ENCODE data around the gene PUS10. TPM values are rescaled to one million over a fixed set of nuclear protein-coding genes. Genes with fewer than 3 reads are reported as not detected.

The PUS10 gene, protein sequence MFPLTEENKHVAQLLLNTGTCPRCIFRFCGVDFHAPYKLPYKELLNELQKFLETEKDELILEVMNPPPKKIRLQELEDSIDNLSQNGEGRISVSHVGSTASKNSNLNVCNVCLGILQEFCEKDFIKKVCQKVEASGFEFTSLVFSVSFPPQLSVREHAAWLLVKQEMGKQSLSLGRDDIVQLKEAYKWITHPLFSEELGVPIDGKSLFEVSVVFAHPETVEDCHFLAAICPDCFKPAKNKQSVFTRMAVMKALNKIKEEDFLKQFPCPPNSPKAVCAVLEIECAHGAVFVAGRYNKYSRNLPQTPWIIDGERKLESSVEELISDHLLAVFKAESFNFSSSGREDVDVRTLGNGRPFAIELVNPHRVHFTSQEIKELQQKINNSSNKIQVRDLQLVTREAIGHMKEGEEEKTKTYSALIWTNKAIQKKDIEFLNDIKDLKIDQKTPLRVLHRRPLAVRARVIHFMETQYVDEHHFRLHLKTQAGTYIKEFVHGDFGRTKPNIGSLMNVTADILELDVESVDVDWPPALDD
- polyA plus RNA-seq (2011; rRNA removed), result 4.1 and 8.0 TPM in 2 replicates
- 2.7 and 3.4 TPM in 2 replicates for polyA minus RNA-seq (2011; rRNA and poly(A)+ RNA removed)

DNA sequence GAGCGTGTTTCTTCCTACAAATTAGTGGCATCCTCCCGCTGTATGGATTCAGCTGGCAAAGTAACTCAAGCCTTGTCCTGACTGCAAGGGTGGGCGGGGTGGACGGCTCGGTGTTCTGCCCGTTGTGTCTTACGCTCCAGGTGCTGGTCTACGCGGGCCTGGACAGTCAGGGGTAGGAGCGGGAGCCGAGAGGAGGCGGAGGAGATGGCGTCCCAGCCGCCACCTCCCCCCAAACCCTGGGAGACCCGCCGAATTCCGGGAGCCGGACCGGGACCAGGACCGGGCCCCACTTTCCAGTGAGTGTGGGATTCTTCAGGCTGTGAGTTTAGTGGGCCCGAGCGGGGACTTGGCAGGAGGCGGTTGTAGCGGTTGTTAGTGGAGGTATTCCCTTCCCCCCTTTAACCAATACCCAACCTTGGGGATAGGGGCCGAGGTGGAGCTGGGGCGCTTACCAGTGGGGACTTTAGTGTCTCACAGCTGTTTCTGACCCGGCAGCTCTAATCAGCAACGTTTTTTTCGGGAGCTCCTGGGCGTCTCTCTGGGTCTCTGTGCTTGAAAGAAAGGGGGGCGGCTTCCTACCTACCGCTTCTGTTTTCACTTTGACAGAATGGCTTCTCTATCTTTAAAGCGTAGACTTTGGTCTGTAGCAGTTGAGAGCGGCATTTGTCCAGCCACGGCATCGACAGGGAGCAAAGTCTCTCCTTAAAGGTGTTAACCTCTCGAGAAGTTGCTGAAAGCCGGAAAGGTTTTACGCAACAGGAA lies at the start of gene PUS10, which contains the start of gene PEX13:
PUS10 (minus strand) TSS at position 700 of the 762 bp plus-strand sequence. CDS start 6,365 bp downstream, outside the sequence.
PEX13 (plus strand) TSS at position 165 of the 762 bp plus-strand sequence; CDS start at position 205, 40 bp downstream.
- DNase-seq (ENCODE audit: low read depth), result no peak
- H3K27me3 ChIP-seq (ENCODE audit: control insufficient read depth, insufficient read depth, low read length), result no peaks in the 10 kb centered on the region
- ChIA-PET POLR2A (no interaction called here), CTCF (interaction anchor here (0.7 kb wide), 1 partner anchor 230 kb away, joined by 3 read pairs; no protein-coding TSS in a partner anchor)
- TF ChIP-seq, protein P1, sequence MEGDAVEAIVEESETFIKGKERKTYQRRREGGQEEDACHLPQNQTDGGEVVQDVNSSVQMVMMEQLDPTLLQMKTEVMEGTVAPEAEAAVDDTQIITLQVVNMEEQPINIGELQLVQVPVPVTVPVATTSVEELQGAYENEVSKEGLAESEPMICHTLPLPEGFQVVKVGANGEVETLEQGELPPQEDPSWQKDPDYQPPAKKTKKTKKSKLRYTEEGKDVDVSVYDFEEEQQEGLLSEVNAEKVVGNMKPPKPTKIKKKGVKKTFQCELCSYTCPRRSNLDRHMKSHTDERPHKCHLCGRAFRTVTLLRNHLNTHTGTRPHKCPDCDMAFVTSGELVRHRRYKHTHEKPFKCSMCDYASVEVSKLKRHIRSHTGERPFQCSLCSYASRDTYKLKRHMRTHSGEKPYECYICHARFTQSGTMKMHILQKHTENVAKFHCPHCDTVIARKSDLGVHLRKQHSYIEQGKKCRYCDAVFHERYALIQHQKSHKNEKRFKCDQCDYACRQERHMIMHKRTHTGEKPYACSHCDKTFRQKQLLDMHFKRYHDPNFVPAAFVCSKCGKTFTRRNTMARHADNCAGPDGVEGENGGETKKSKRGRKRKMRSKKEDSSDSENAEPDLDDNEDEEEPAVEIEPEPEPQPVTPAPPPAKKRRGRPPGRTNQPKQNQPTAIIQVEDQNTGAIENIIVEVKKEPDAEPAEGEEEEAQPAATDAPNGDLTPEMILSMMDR (IDR thresholded peaks at IDR 0.05; ENCODE audit: insufficient read depth, low read depth, low read length), result no peak
- peak within 1 kb of the TSS; percentile 50 for H3K4me3 ChIP-seq (ENCODE audit: low read depth, low read length)
- 0 out of 2 replicates have a peak, but pooled peaks cover 3% of the 10 kb centered on the region for H3K36me3 ChIP-seq (ENCODE audit: control insufficient read depth, insufficient read depth, low read length)

DNA sequence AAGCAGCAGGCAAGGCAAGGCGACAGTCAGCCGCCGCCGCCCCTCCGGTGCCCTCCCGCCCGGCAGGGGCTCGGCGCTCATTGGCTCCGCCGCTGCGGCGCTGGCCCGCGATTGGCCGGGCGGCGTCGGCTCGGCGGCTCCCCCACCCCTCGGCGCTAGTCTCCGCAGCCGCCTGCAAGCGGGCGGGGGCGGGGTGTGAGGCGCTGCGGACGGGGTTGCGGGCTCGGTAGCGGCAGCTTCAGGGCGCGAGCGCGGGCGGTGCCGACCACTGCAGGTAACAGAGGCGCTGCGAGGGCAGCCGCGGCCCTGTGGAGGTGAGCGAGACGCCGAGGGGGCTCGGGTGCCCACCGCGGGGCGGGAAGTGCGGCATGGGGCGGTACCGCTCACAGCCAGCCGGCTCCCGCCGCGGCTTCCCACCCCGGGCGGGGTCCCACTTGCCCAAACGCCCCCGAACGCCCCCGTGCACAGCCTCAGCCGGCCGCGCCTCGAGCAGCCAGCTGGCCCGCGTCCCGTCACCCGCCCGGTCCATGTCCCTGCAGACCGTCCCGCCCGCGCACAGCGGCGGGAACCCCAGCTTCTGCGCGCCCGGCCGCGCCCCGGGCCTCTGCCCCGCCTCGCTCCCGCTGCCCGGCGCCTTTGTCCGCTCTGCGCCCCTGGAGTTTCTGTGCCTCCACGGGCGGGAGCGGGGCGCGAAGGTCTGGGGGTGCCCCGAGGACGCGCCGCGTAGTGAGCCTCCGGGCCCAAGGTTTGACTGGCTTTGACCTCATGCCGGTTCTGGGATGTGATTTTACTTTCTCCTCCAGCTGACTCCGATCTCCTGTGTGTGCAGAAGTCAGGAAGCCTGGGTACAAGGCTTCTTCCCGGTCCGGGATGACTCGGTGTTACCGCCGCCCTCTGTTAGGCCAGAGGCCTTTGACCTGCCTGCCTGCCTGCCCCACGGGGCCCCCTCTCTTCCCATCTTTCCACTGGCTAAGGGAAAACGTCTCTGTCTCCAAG lies 48.0 kb upstream of the PUS10 start, which contains the start of gene SANBR:
SANBR (plus strand) TSS at position 158 of the 996 bp plus-strand sequence. CDS start 4,480 bp downstream, outside the sequence.
- peak; percentile 34 for DNase-seq (ENCODE audit: low read depth)
- Histone ChIP-seq H3K27me3 (ENCODE audit: control insufficient read depth, insufficient read depth, low read length) (no peaks in the 10 kb centered on the region), H3K36me3 (ENCODE audit: control insufficient read depth, insufficient read depth, low read length) (peaks cover 1% of the 10 kb centered on the region; the same call in 1 of the 2 replicates), H3K4me3 (ENCODE audit: low read depth, low read length) (peak within 1 kb of the TSS; percentile 88)
- ChIA-PET CTCF (interaction anchor here (1.0 kb wide), 1 partner anchor 358 kb away, joined by 3 read pairs; no protein-coding TSS in a partner anchor), POLR2A (interaction anchor here (0.5 kb wide), 1 partner anchor 37 kb away, joined by 4 read pairs; no protein-coding TSS in a partner anchor)
- TF ChIP-seq, protein P1 (IDR thresholded peaks at IDR 0.05; ENCODE audit: insufficient read depth, low read depth, low read length), result no peak

DNA sequence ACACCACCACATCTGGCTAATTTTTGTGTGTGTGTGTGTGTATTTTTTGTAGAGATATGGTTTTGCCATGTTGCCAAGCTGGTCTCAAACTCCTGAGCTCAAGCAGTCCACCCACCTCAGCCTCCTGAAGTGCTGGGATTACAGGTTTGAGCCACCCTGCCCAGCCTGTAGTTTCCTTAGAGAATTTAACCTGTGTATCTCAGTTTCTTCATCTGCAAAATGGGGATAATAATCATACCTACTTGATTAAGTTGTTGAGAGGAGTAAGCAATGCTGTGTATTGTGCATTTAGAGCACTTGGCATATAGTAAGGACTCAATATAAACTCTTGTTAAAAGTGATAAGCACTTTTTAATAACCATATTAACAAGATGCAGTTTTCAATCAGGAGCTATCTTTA lies 41.3 kb upstream of the PUS10 start:
- TF ChIP-seq, protein P1 (IDR thresholded peaks at IDR 0.05; ENCODE audit: insufficient read depth, low read depth, low read length), result no peak
- DNase-seq (ENCODE audit: low read depth), result no peak
- ChIA-PET POLR2A (no interaction called here), CTCF (no interaction called here)
- Histone ChIP-seq H3K4me3 (ENCODE audit: low read depth, low read length) (no peak overlapping the region), H3K27me3 (ENCODE audit: control insufficient read depth, insufficient read depth, low read length) (no peaks in the 10 kb centered on the region), H3K36me3 (ENCODE audit: control insufficient read depth, insufficient read depth, low read length) (no peaks in the 10 kb centered on the region)

DNA sequence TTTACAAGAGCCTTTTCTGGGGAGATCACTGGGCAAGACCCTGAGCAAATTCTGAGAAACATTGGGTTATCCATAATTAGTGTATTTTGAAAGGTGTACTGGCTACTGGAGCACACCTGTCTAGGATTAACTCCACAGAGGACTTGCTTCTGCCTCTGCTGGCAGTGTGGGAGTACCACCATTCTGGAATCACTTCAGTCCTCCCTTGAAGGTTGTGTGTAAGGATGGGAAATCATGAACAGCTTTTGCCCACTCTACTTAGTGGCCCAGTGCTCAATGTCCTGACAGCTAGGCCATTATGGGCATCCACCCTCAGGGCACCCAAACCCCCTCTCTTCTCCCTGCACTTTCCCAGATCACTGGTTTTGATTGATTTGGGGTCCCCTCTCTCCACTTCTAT lies 39.5 kb upstream of the PUS10 start:
- TF ChIP-seq, protein P1 (IDR thresholded peaks at IDR 0.05; ENCODE audit: insufficient read depth, low read depth, low read length), result no peak
- no peak for DNase-seq (ENCODE audit: low read depth)
- ChIA-PET CTCF (no interaction called here), POLR2A (no interaction called here)
- H3K36me3 ChIP-seq (ENCODE audit: control insufficient read depth, insufficient read depth, low read length), result no peaks in the 10 kb centered on the region
- no peaks in the 10 kb centered on the region for H3K27me3 ChIP-seq (ENCODE audit: control insufficient read depth, insufficient read depth, low read length)
- H3K4me3 ChIP-seq (ENCODE audit: low read depth, low read length), result no peak overlapping the region

All from BJ (cell line).